SIG-M5 treated with dmso at 0.1 percent for 504 hours (cell line): ENCODE results near the gene FTSJ1.
A peak's percentile ranks its signal among the peaks of the same experiment; 100 is the strongest.

Experiments used
- DNase-seq: peaks from one replicate; lab custom pipeline; 2025; ENCODE audit not compliant: unreplicated experiment; lab: John Stamatoyannopoulos, UW

The FTSJ1 gene

DNA sequence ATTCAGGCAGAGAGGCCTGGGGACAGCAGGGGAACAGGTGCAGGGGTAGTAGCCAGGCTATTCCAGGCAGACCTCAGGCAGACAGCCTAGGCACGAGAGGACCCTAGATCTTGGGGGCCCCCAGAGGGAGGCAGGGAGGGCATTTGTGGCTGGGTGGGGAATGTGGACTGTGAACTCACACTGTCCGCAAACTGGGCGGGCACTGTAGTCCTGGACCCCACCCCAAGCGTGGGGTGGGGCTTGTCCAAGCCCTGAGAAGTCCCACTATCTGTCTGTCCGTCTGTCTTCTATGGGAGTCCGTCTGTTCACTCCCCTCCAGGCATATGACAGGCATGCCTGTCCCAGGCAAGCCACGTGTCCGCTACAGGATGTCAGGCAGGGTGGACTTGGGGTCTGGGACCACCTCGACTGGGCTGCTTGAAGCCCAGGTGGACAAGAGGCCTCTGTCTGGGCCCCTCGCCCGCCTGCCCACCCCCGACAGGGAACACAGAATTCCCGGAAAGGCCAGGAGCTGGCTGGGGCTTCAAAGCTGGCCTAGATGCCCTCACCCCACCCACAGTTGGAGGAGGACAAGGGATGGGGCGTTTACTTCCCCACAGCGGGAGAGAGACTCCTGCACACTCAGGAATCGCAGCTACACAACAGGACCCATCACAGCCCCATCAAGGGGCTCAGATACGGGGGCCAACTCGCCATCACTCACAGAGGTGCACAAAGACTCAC, 5.7 kb upstream of the FTSJ1 start, which contains the start of gene SLC38A5:
Gene SLC38A5, minus strand, starts transcription at position 151 of the 723 bp plus-strand sequence. CDS start 2,336 bp downstream, outside the sequence.
- no peak for DNase-seq

- no peak for DNase-seq
These were observed 5.2 kb upstream of the FTSJ1 start for GRCh38 chrX:48470833-48471118.

DNA sequence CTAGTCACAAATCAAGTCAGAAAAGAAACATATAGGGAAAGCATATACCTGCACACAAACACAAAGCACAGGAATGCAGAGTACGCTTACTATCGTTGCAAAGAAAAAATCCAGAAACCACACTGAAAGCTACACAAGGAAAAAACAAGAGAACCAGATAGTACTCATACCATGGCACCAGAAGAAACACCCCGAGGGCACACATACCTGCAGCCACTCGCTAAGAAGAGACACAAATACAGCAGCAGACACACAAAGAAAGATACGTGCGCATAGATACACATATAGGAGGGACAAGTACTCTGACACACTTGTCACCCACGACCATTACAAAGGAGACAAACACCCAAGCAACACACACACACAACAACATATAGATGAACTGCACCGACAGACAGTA, 4.5 kb upstream of the FTSJ1 start:
- DNase-seq: no peak

GRCh38 chrX:48472225-48472624, 3.8 kb upstream of the FTSJ1 start:
- DNase-seq: no peak

DNA sequence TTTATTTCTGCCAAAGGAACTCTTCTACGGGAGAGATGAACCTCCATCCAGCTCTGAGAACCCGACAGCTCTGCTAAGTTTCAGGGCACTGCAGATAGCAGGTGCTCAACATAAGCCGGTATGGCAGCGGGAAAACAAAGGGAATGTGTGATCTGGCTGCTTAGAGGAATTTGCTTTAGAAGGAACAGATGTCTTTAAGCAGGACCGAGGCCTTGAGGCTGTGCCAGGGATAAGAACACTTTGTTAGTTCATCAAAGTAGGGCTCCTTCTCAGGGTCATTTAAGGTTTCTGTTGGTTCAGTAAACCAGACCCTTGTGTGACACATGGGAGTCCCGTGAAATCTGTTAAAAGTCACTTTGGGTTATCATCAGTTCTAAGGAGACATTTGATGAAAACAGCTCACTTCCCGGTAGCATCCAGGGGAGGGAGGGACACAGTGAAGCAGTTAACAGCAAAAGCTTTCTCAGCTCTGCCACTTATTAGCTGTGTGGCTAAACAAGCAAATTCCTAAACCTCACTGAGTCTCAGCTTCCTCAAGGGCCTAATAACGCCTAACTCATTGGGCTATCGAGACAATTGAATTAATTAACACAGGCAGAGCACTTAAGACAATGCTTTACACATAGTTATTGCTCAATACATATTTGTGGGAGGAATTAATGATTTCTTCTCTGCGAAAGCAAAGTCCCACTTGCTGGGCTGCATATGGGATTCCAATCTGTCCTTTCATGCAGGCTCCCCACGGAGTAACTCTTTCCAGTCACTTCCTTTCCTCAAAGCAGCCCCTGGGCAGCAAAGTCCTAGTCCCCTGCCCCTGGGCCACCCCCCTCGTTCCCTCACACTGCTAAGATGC, 2.9 kb upstream of the FTSJ1 start:
- DNase-seq: no peak

DNA sequence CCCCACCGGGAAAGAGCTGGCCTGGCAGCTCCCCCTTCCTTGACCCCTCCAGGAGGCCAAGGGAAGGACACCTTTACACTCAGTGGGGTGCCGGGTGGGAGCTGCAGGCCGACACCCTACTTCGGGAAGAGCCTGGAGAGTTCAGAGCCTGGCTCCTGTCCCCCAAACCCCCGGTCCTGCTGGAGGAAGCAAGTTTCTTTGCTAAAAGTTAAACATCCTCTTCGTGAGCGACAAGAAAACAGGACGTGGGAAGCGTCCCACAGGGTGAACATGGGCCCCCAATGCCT, 2.4 kb upstream of the FTSJ1 start:
- no peak for DNase-seq

- peak; percentile 16 for DNase-seq
These were observed 1.9 kb upstream of the FTSJ1 start for GRCh38 chrX:48474127-48474526.

DNA sequence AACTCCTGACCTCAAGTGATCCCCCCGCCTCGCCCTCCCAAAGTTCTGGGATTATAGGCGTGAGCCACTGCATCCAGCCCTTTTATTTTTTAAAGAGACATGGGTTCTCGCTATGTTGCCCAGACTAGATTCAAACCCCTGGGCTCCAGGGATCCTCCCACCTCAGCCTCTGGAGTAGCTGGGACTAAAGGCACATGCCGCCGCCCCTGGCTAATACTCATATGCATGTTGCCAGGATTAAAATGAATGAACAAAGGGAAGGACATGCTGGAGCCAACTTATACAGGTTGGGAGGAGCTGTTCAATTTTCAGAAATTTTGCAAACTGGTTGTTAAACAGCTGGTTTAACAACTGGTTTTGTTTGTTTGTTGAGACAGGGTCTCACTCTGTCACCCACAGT, 1.4 kb upstream of the FTSJ1 start:
- DNase-seq: no peak

GRCh38 chrX:48475296-48475695, 703 bp upstream of the FTSJ1 start:
- no peak for DNase-seq

GRCh38 chrX:48476919-48477318, 920 bp downstream of the FTSJ1 start:
- DNase-seq: no peak

GRCh38 chrX:48477960-48478755, 2.2 kb downstream of the FTSJ1 start:
- DNase-seq: no peak

DNA sequence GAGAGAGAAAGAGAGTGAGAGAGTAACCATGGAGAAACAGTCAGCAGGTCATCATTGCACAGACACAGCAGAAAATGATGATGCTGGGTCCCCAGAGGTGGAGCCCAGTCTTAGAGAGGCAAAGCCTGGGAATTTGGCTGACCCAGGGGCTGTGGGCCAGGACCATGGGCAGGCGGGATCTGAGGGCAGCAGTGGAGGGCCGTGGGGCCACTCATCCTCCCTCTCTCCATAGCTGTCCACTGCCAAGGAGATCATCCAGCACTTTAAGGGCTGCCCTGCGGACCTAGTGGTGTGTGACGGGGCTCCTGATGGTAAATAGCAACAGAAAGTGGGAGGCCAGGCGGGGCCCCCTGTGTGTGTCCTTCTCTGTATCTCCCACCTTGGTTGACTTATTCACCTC, 2.8 kb downstream of the FTSJ1 start:
- DNase-seq: no peak

DNA sequence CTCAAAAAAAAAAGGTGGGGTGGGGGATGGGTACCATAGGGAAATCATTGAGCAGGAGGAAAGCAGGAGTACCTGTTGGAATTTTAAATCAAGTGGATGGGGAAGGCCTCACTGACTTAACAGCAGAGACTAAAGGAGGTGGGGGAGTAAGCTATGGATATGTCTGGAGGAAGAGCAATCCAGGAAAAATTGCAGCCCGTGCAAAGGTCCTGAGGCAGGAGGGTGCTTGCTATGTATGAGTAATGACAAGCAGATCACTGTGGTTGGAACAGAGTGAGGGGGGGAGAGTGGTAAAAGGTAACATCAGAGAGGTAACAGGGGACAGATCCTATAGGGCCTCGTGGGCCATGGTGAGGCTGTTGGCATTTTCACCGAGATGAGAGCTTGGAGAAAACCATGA, 4.1 kb downstream of the FTSJ1 start:
- DNase-seq: no peak

- DNase-seq: no peak
These were observed 4.6 kb downstream of the FTSJ1 start for GRCh38 chrX:48480583-48480982.

DNA sequence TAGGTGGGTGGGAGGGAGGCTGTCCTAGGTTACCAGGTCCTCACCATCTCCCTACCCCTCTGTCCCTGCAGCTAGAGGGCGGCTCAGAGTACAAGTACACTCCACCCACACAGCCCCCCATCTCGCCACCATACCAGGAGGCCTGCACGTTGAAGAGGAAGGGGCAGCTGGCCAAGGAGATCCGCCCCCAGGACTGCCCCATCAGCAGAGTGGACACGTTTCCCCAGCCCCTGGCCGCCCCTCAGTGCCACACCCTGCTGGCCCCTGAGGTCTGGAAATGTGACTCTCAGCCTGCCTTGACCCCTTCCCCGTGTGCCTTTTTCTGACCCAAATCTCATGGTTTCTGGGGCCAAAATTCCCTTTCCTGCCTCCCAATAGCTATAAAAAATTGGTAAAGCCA, 6.5 kb downstream of the FTSJ1 start:
- no peak for DNase-seq

DNA sequence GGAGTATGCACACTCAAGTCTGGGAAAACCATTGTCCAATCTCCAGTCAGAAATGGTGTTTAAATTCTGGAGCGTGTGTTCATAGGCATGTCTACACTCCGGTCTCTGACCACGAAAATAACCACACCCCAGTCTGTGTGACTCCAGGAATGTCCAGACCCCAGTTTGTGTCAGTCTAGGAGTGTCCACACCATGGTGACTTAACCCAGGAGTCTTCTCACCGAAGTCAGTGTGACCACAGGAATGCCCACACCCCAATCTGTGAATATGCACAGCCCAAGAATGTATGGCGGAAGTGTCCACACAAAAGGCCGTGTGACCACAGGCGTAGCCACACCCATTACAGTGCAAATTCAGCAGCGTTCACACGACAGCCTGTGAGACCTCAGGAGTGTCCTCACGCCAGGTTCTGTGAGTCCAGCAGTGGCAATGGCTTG, 11.4 kb downstream of the FTSJ1 start:
- no peak for DNase-seq

- no peak for DNase-seq
These were observed 12.0 kb downstream of the FTSJ1 start for GRCh38 chrX:48488034-48488433.

DNA sequence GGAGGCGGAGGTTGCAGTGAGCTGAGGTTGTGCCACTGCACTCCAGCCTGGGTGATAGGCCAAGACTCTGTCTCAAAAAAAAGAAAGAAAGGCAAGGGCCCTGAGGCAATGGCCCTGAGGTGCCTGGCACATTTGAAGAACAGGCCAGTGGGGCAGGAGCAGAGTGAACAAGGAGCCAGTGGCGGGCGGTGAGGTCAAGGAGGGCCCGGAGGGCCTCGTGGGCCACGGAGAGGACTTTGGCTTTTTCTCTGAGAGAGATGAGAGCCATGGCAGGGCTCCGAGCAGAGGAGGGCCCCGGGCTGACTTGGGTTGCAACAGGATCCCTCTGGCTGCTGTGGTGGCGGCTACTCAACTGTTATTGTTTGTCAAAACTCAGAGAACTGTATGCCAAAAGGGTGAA, 13.3 kb downstream of the FTSJ1 start:
- DNase-seq: no peak

DNA sequence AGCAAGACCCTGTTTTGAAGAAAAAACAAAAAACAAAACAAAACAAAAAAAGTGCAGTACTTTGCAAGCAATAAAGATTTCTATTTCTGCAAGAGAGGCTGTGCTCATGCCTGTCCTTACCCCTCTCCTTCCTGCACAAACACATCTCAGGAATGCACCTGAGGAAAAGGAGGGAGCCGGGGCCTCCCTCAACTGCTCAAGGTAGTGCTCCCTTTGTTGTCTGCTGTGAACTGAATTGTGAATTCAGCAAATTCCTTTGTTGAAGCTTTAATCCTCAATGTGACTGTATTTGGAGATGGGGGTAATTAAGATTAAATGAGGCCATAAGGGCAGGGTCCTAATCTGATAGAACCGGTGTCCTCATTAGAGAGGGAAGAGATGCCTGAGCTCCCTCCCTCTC, 13.9 kb downstream of the FTSJ1 start:
- DNase-seq: no peak

DNA sequence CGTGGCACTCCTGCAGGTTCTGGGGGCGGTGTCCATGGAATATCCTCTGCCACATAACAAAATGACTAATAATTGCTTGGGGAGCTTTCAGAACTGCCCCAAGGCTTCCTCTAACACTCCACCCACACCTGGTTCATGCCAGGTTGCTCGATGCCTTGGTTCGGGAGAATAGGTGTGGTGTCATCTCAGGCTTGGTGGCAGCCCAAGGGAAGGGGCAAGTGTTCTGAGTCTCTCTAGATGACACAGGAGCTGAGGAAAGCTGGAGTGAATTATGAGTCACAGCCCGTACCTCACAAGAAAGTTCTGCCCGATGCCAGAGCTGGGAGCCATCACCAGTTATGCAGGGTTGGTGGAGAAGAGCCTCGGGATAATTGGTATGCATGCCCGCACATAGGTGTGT, 14.7 kb downstream of the FTSJ1 start:
- DNase-seq: no peak

DNA sequence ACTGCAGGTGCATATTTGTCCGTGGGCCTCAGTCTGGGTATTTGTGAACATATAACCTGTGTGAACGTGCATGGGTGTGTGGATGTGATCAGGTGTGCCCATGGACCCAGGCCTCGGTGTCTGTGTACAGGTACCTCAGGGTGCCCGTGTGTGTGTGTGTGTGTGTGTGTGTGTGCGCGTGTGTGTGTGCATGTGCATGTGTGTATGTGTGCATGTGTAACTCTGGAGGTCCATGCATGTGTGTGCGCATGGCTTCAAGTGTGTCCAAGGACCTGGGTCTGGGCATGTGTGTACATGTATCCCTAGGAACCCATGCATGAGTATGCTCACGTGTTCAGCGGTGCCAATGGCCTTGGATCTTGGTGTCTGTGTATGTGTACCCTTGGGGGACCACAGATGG, 15.8 kb downstream of the FTSJ1 start:
- DNase-seq: no peak

- DNase-seq: peak; percentile 39
These were observed 16.4 kb downstream of the FTSJ1 start for GRCh38 chrX:48492293-48492910.
